HG03039 (cell line): ENCODE data around the gene KIFC1.
"Not testable (repeated sequence)": the region's sequence is repeated elsewhere in the genome, so short reads cannot be mapped to it uniquely, and the experiment has no call there.

ENCODE experiments used
- ATAC-seq: cut with Tn5 transposase; IDR thresholded peaks from one replicate; pipeline ENCODE4 v1.9.1; 2021; ENCODE audit warnings: mild to moderate bottlenecking, moderate library complexity; ENCODE audit not compliant: unreplicated experiment

The KIFC1 gene, protein sequence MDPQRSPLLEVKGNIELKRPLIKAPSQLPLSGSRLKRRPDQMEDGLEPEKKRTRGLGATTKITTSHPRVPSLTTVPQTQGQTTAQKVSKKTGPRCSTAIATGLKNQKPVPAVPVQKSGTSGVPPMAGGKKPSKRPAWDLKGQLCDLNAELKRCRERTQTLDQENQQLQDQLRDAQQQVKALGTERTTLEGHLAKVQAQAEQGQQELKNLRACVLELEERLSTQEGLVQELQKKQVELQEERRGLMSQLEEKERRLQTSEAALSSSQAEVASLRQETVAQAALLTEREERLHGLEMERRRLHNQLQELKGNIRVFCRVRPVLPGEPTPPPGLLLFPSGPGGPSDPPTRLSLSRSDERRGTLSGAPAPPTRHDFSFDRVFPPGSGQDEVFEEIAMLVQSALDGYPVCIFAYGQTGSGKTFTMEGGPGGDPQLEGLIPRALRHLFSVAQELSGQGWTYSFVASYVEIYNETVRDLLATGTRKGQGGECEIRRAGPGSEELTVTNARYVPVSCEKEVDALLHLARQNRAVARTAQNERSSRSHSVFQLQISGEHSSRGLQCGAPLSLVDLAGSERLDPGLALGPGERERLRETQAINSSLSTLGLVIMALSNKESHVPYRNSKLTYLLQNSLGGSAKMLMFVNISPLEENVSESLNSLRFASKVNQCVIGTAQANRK

DNA sequence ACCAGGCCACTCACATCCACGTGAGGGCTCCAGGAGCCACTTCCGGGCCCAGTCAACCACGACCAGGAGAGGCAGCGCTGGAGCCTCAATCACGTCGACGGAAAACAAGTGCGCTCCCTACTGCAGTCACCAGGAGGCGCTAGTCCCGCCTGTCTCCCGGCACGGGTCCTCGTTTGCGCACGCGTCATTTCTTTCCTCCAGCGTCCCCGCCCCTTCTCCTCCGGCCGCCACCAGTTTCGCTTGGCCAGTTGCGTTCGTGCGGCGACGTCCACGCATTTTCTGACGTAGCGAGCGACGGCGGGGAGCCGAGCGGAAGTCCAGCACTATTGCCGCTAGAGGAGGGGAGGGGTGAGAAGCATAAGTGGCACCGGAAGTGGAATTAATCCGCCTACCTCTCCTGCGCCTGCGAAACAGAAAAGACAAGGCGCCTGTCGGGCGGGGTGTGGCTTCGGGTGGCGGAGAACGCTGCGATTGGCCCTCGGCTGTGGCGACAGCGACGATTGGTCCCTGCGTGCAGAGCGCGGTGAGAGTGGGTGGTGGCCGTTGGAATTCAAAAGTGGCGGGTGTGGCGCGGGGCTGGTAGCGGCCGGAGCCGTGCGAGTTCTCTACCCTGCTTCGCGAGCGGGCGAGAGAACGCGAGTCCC, at the start of gene KIFC1:
KIFC1 (plus strand) TSS at position 546 of the 644 bp plus-strand sequence. CDS start 163 bp downstream, outside the sequence.
- ATAC-seq, result peak; percentile 81

DNA sequence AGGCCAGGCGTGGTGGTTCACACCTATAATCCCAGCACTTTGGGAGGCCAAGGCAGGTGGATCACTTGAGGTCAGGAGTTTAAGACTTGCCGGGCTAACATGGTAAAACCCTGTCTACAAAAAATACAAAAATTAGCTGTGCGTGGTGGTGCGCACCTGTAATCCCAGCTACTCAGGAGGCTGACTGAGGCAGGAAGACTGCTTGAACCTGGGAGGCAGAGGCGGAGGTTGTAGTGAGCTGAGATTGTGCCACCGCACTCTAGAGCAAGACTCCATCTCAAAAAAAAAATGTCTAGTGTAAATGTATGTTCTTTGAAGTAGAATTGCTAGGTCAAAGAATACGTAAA, 48.0 kb upstream of the KIFC1 start:
- ATAC-seq, result not testable (repeated sequence)

DNA sequence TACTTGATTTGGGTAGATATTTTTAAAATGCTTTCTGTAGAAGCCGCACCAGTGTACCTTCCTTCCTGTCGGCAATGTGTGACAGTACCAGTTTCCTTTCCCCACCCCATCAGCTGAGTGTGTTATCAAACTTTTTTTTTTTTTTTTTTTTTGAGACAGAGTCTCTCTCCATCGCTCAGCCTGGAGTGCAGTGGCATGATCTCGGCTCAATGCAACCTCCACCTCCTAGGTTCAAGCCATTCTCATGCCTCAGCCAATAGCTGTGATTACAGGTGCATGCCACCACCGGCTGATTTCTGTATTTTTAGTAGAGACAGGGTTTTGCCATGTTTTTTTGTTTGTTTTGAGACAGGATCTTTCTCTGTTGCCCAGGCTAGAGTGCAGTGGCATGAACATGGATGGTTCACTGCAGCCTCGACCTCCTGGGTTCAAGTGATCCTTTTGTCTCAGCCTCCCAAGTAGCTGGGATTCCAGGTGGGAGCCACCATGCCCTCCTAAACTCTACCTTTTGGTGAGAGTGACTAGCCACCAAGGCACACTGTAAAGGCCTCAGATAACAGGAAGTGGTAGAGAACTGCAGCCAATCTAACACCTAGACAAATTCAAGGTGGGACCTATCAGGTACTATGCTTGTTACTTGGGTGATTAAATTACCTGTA, 47.5 kb upstream of the KIFC1 start:
- no peak for ATAC-seq

DNA sequence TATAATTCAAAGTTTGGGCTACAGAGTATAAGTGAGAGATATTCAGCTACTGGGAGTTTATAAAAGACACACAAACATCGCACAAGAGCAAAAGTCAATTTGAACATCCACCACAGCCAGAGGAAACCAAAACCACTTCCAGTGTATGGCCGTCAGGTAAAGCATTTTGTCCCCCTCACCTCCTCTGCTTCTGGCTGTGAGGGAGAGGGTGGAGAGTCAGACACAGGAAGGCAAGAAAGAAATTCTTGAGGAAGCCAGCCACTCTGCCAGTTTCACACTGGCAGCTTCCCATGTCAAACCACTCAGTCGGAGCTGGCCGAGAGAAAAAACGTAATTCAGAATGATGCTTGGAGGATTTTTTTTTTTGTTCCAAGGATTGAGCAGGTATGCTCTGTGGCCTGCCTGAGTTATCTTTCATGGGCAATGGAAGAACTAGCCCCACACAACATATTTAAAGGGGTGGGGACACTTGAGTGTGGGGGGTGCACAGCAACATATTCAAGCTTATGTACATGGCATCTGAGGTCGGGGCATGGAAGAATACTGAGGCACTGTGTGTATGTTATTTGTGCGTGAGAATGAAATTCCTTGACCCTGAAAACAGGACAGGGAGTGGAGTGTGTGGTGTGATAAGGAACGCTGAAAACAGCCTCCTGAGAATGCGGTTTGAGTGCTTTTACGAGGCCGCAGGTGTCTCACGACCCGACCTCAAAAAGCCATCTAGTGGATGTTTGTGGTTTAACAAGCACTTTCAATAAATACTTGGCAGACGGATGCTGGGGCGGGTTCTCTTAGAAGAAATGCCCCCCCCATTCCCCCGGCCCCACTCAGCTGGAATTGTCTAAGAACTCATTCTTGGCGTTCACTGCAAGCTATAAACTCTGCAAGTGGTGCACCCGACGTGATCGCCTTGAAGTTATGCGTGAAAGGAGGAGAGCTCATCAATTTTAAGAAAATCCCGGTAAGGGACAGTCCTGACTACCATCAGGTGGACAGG, 46.6 kb upstream of the KIFC1 start:
- no peak for ATAC-seq

DNA sequence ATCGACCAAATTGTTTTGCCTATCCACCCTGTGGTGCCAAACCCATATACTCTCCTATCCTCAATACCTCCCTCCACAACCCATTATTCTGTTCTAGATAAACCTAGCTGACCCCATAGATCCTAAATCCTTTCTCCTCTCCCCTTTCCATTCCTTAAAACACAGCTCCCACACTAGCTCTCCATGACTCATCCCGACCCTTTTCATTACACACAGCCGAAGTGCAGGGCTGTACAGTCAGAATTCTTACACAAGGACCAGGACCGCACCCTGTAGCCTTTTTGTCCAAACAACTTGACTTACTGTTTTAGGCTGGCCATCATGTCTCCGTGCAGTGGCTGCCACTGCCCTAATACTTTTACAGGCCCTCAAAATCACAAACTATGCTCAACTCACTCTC, 44.7 kb upstream of the KIFC1 start:
- not testable (repeated sequence) for ATAC-seq

DNA sequence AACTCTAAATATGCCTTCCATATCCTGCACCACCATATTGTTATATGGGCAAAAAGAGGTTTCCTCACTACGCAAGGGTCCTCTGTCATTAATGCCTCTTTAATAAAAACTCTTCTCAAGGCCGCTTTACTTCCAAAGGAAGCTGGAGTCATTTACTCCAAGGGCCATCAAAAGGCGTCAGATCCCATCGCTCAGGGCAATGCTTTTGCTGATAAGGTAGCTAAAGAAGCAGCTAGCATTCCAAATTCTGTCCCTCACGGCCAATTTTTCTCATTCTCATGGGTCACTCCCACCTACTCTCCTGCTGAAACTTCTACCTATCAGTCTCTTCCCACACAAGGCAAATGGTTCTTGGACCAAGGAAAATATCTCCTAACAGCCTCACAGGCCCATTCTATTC, 43.8 kb upstream of the KIFC1 start:
- ATAC-seq, result no peak

DNA sequence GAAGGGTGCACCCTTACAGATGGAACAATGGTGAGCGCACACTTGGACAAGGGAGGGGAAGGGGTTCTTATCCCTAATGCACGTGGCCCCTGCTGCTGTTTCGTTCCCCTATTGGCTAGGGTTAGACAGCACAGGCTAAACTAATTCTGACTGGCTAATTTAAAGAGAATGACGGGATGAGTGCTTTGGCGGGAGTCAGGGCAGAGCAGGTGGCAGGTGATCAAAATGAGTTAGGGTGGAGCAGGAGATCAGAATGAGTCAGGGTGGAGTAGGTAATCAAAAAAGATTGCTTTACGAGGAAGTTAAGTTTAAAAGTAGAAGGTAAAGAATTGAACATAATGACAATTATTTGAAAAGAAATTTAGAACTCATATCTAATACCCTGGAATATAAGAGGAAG, 35.8 kb upstream of the KIFC1 start:
- not testable (repeated sequence) for ATAC-seq

DNA sequence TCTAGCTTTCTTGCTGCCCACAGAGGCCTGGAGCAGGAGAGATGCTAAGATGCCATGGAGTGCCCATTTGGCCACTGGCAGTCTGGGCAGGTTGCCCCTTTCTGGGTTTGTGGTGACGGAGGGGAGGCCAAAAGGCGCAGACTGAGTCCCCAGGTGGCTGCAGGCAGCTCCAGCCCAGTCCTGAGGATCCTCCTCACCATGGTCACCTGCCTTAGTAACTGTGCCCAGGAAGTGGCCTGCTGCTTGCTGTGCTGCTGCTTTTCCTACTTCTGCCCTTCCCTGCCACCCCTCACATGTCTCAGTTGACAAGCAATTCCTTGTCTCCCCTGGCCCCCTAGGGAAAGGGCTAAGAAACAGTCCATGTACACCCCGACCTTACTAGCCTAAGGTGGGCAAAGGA, 35.3 kb upstream of the KIFC1 start:
- no peak for ATAC-seq

DNA sequence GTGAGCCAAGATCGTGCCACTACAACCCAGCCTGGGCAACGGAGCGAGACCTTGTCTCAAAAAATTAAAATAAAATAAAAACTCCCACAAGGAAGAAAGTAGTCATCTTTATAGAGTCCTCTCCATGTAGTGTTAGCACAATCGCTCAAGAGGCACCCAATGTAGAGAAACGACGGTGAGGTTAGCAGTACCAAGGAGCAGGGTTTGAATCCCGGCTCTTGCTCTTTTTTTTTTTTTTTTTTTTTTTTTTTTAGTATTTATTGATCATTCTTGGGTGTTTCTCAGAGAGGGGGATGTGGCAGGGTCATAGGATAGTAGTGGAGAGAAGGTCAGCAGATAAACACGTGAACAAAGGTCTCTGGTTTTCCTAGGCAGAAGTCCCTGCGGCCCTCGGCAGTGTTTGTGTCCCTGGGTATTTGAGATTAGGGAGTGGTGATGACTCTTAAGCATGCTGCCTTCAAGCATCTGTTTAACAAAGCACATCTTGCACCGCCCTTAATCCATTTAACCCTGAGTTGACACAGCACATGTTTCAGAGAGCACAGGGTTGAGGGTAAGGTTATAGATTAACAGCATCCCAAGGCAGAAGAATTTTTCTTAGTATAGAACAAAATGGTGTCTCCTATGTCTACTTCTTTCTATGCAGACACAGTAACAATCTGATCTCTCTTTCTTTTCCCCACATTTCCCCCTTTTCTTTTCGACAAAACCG, 34.3 kb upstream of the KIFC1 start:
- not testable (repeated sequence) for ATAC-seq

DNA sequence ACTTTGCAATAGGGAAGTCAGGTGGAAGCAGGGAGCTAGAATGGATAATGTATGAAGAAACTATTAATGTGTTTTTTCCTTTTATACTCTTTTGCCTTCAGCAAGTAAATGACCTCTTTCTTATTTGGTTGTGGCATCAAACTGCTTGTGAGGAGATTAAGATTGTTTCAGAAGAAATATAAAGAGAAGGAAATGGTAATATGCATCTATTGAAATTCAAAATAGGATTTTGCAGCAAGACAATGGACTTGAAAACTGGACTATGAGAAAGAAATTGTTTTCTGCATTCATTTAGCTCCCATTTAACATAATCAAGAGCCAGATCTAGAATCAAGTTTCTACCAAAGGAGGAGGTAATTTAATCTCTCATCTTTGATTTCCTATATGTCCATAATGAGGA, 32.3 kb upstream of the KIFC1 start:
- no peak for ATAC-seq

DNA sequence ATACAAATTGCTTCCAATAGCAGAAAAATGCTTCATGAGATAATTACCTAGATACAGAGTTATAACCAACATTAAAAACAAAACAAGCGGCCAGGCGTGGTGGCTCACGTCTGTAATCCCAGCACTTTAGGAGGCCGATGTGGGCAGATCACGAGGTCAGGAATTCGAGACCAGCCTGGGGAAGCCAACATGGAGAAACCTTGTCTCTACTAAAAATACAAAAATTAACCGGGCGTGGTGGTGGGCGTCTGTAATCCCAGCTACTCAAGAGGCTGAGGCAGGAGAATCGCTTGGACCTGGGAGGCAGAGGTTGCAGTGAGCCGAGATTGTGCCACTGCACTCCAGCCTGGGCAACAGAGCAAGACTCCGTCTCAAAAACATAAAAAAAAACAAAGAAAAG, 28.1 kb upstream of the KIFC1 start:
- not testable (repeated sequence) for ATAC-seq

DNA sequence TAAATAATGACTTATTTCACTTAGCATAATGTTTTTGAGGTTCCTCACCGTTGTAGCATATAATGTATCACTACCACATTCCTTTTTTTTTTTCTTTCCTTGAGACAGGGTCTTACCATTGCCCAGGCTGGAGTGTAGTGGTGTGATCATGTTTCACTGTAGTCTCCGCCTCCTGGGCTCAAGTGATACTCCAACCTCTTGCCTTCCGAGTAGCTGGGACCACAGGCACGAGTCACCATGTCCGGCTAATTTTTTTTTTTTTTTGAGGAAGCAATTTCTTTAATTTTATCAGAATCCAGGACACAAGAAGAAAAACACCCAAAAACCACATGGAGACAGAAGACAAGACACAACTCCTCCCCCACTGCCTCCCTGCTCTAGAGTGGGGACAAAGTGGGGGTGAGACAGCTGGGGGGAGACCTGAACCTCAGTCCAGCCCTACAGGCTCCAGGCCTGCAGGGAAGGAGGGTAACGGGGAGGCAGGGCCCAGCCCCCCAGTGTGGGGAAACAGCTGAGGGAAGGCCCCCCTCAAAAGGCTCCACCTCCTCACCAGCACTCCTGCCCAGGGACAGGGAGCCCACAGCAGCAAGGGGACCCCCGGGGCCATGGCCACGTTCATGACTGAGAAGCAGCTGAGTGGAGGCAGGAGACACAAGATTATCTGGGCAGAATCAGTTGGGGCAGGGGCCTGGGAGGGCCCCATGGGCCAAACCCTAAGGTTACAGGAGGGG, 27.0 kb upstream of the KIFC1 start:
- not testable (repeated sequence) for ATAC-seq

DNA sequence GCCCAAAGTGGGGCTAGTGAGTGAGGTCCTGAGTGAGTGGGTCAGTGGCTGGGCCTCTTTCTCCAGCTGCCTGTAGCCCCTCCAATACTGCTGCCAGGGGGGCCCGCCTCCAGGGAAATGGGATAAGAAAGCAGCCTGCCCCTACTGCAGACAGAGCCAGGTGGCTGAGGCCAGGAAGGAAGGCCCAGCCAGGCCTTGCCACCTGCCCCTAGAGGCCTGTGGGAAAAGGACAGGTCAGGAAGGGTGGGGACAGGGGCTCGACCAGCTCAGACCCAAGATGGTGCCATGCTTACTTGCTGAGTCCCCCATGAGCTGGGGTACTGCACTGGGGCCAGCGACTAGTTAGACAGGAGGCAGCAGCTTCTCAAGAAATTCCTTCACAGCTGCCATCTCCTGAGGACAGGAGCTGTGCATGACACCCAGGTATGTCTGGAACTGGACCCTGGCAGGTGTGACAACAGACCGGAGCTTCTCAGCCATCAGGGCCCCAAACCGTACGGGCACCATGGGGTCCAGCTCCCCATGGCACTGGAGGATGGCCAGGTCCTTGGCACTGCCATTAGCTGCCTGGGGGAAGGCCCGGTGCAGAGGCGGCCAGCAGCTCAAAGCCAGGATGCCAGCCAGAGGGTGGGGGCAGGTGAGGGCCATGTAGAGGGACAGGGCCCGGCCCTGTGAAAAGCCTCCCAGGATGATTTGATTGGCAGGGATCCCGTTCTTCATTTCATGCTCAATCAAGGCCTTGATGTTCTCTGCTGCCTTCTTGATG, 26.2 kb upstream of the KIFC1 start:
- not testable (repeated sequence) for ATAC-seq

DNA sequence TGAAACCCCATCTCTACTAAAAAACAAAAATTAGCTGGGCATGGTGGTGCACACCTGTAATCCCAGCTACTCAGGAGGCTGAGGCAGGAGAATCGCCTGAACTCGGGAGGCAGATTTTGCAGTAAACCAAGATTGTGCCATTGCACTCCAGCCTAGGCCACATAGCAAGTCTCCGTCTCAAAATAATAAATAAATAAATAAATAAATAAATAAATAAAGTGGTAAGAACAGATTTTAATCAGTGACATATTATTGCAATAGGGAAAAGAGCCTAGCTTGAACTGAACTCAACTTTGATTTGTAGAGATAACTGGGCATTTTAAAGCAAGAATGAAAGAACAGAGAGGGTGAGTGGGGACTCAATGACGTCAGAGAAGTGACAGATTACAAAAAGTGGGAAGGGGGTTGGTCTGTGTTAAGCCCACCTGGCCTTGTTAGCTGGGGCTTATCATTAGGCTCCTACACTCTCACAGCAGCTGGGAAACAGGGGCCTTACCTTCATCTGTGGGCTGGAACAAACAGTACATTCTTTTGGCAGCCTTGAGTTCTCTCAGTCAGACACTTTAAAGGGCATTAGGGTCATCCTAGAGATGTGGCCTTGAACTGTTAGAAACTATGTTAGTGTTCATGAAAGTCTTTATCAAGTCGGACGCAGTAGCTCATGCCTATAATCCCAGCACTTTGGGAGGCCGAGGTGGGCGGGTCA, 24.5 kb upstream of the KIFC1 start:
- no peak for ATAC-seq

DNA sequence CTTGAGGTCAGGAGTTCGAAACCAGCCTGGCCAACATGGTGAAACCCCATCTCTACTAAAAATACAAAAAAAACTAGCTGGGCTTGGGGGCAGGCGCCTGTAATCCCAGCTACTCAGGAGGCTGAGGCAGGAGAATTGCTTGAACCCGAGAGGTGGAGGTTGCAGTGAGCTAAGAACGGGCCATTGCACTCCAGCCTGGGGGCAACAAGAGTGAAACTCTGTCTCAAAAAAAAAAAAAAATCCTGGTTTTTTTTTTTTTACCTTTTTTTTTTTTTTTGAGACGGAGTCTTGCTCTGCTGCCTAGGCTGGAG, 24.0 kb upstream of the KIFC1 start:
- ATAC-seq, result not testable (repeated sequence)

DNA sequence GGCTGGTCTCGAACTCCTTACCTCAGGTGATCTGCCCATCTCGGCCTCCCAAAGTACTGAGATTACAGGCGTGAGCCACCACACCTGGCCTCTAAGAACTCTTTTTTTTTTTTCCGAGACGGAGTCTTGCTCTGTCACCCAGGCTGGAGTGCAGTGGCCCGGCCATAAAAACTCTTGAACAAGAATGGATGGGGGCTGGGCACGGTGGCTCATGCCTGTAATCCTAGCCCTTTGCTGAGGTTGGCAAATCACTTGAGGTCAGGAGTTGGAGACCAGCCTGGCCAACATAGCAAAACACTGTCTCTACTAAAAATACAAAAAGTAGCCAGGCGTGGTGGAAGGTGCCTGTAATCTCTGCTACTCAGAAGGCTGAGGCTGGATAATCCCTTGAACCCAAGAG, 19.7 kb upstream of the KIFC1 start:
- not testable (repeated sequence) for ATAC-seq

DNA sequence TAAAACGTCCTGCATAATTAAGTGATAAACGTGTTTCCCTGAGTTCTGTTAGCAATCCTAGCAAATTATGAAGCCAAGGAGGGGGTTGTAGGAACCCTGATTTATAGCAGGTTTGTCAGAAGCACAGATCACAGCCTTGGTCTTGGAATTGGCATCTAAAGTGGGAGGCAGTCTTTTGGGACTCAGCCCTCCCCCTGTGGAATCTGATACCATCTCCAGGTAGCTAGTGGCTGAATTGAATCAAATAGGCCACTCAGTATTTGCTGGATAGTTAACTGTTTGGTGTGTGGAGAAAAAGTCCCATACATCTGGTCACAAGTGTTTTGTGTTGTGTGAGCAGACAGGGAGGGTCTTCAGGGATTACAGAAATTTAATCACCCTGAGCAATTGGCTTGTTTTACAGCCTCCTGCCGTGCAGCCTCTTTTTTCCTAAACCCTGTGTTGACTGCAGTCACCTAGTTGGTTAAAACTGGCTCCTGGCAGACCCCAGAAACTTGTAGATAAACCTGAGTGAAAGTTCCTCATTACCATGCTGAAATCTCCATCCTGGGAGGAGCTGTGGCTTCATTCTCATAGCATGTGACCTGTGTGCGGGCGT, 19.0 kb upstream of the KIFC1 start:
- no peak for ATAC-seq
